ENCODE data around the gene ACSF3.

DNA sequence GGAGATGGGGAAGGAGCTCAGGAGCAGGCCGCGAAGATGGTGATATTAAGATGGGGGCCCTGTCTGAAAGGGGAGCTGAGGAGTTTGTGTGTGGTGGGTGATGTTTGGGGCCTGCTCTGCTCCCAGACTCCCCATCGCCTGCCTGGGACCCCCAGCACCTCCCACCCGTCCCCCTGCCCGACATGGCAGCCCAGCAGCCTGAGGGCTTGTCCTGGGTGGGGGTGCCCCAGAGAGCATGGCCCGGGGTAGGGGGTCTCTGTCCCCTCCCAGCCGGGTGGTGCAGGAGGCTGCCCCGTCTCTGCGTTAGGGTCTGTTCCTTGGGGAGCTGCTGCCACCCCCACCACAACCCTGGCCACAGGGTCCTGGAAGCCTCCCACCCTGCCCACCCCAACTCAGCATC is 83.1 kb downstream of the ACSF3 start:
- TF ChIP-seq CTCF (conservative IDR thresholded peaks at IDR 0.05; ENCODE audit: low read depth, low read length) (no peak), POLR2A (IDR thresholded peaks at IDR 0.05; ENCODE audit: low read depth, low read length) (no peak), CEBPB (IDR thresholded peaks at IDR 0.05; ENCODE audit: low read depth, low read length) (no peak), NFE2L2 (IDR thresholded peaks at IDR 0.05; ENCODE audit: low read depth, low read length) (no peak), MAZ (IDR thresholded peaks at IDR 0.05; ENCODE audit: borderline replicate concordance, low read depth, low read length) (no peak), RFX5 (IDR thresholded peaks at IDR 0.05; ENCODE audit: low read depth, low read length) (no peak), BHLHE40 (IDR thresholded peaks at IDR 0.05; ENCODE audit: low read depth, low read length) (no peak), RAD21 (IDR thresholded peaks at IDR 0.05; ENCODE audit: low read length) (no peak), MXI1 (IDR thresholded peaks at IDR 0.05; ENCODE audit: borderline replicate concordance, low read depth, low read length) (no peak), RCOR1 (IDR thresholded peaks at IDR 0.05; ENCODE audit: insufficient replicate concordance, low read length) (no peak), FOS (IDR thresholded peaks at IDR 0.05; ENCODE audit: low read depth, low read length) (no peak)
- TF ChIP-seq, protein P1, sequence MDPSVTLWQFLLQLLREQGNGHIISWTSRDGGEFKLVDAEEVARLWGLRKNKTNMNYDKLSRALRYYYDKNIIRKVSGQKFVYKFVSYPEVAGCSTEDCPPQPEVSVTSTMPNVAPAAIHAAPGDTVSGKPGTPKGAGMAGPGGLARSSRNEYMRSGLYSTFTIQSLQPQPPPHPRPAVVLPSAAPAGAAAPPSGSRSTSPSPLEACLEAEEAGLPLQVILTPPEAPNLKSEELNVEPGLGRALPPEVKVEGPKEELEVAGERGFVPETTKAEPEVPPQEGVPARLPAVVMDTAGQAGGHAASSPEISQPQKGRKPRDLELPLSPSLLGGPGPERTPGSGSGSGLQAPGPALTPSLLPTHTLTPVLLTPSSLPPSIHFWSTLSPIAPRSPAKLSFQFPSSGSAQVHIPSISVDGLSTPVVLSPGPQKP (IDR thresholded peaks at IDR 0.05; ENCODE audit: borderline replicate concordance, low read depth, low read length): no peak
